GM19043 (cell line): ENCODE results near the gene ACTC1.
"Not testable (repeated sequence)": the region's sequence is repeated elsewhere in the genome, so short reads cannot be mapped to it uniquely, and the experiment has no call there.

ENCODE experiments used
- ATAC-seq: cut with Tn5 transposase; IDR thresholded peaks from one replicate; pipeline ENCODE4 v1.9.1; 2021; ENCODE audit warnings: low read depth; ENCODE audit not compliant: unreplicated experiment

The ACTC1 gene

GRCh38 chr15:34795267-34796081 lies at the start of gene ACTC1:
TSS of gene ACTC1 (minus strand) at chr15:34795549. CDS start at chr15:34794808, 741 bp downstream.
- no peak for ATAC-seq

GRCh38 chr15:34841262-34841725 lies 45.9 kb upstream of the ACTC1 start:
- no peak for ATAC-seq

DNA sequence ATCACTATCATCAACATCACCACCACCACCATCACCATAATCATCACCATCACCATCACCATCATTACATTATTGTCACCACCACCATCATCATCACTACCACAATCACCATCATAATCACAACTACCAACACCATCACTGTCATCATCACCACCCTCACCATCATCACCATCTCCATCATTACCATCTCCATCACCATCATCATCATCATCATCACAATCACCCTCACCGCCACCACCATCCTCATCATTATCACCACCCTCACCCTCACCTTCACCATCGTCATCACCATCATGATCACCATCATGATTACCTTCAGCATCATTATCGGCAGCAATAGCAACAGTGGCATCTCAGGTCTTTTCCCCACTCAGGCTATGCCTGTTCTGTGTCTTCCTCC lies 42.9 kb upstream of the ACTC1 start:
- ATAC-seq: no peak

DNA sequence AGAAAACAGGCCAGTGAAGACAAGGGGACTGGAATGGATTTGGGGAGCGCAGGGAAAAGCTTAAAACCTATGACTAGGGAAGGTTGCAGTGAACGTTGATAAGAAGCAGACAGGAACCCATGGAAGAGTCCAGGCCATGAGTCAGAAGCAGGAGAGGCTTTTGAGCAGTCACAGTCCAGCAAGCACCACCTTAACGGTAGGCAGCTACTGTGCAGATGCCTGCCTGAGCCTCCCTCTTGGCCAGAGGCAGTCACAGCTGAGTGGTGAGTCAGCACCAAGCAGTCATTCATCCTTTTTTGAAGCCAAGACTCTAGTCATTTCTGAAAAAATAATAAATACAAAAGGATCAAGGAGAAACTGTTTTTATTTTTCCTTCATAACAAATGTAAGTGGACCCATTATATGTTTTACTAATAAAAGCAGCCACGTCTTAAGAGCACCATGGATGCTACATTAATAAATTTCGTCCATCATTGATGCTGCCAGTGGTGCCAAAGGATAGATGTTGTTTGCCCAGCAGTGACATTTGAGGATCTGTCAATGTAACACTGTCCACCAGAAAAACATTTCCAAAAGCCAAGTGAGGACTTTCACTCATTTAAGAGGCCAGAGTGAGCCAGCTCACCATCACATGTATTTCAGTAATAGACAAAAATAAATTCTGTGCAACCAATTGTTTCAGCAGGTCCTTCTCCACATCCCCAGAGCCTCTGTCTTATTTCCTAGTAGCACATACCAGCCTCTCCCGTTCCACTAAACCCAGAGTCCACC lies 42.1 kb upstream of the ACTC1 start:
- ATAC-seq: no peak

GRCh38 chr15:34828145-34828911 lies 33.0 kb upstream of the ACTC1 start:
- ATAC-seq: no peak

DNA sequence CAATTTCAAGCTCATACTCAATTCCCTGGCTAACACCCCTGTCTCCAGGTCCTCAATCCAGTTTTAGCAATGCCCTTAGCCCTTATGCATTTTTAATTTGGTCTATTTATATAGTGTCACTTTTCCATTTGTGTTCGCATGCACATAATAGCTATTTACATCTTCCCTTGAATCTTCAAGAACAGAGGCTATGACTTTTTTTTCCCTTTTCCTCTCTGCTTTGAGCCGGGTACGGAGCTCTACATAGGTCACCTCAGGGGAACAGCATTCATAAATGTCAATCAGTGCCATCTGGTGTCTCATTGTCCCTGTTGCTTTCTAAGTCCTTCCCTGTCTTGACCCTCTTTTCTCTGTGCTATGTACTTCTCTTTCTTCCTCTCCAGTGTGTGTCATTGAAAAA lies 26.5 kb upstream of the ACTC1 start:
- ATAC-seq: no peak

- ATAC-seq: no peak
These were observed 24.8 kb upstream of the ACTC1 start for GRCh38 chr15:34820110-34820509.

DNA sequence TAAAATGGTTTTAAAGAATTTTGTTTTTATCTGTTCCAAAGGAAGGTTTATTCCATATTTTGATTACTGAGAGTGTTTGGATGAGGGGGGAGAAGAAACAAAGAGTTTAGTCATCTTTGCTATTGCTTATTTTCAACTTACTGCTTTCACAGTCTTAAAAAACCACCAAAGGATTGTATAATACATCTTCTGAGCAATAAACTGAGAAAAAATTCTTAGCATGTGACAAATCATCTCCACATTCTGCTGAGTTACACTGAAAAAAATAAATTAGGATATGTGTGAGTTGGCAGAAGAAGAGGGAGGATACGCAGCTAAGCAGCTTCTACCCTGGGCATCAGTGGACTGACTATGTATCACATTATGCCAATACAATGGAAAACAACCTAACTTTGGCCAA lies 23.2 kb upstream of the ACTC1 start:
- ATAC-seq: no peak

DNA sequence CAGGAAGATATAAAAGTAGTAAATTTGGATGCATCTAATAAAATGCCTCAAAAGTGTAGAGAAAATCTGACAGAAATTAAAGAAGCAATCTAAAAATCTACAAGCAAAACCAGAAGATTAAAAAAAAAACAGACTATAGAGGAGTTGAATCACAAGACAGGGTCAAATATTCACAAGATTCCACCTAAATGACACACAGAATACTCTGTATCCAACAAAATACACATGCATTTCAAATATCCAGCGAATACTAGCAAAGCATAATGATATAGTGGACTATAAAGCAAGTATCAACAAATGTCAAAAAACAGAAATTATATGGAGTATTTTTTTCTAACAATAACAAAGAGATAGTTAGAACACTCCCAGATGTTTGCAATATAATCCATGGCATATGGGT lies 20.5 kb upstream of the ACTC1 start:
- no peak for ATAC-seq

GRCh38 chr15:34813446-34814190 lies 18.3 kb upstream of the ACTC1 start:
- ATAC-seq: no peak

- not testable (repeated sequence) for ATAC-seq
These were observed 17.6 kb upstream of the ACTC1 start for GRCh38 chr15:34812868-34813365.

DNA sequence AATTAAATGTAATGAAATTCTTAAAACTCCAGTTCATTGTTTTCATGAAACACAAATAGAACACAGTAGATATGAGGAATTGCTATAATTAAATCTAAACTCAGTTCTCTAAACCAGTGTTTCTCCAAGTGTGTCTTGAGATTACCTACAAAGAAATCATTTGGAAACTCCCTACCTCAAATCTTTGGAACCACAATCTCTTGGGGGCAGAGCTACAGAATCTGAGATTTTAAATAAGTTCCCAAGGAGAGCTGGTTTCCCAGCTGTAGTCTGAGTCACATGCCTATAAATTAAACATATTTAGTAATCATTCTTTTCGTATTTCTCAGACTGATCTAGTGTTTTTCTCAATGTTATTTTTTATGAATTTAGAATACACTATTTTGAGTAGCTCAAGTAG lies 17.0 kb upstream of the ACTC1 start:
- no peak for ATAC-seq

DNA sequence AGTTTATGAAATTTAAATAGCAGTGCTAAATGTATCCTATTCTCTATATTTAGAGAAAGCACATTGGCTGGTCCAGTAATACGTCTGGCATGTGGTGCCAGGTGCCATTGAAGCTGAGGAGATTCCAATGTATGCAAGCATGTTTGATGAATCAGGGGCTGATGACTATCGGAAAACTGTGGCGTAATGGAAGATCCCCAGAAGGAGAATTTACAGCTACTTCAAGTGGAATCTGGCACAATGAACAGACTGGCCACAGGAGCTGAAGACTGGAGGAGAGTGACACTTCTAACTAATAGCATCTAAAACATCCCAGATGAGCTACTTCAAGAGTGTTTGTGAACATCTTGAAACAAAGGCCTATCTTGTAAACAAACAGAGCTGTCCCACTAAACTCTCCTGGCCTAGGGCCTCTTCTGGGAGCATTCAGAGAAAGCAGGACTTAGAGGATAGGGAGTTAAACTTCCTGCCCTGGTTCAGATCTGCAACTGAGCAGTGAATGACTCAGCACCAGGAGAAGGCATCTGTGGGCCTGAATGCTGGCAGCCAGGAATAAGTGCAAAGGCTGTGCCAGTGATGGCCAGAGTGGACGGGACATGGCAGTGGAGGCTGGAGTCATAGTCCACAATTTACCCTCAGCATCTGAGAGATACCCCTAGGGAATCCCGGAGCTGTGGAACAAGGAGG lies 15.2 kb upstream of the ACTC1 start:
- ATAC-seq: no peak

- no peak for ATAC-seq
These were observed 13.8 kb upstream of the ACTC1 start for GRCh38 chr15:34809186-34809585.

GRCh38 chr15:34808016-34808415 lies 12.7 kb upstream of the ACTC1 start:
- no peak for ATAC-seq

DNA sequence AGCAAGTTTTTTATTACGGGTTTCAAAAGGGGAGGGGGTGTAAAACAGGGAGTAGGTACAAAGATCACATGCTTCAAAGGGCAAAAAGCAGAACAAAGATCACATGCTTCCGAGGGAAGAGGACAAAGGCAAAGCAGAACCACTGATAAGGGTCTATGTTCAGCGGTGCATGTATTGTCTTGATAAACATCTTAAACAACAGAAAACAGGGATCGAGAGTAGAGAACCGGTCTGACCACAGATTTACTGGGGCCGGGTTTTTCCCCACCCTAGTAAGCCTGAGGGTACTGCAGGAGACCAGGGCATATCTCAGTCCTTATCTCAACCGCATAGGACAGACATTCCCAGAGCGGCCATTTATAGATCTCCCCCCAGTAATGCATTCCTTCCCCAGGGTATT lies 11.9 kb upstream of the ACTC1 start:
- not testable (repeated sequence) for ATAC-seq

GRCh38 chr15:34804776-34805175 lies 9.4 kb upstream of the ACTC1 start:
- ATAC-seq: no peak

DNA sequence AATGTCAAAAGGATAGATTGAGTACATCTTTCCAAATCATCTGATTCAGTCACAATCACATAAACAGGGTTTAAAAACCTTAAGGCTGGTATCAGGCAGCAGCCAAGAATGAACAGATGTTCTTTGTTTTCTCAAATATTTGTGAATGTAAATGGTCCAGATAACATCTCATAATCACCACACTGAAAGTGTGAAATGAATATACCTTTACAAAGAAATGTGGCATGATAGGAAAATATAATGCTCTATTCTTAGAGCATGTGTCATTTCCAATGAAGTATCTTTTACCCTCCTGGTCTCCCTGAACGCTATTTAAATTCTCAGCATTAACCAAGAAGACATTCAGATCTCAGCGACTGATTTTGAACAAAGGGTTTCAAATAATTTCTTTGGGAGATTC lies 8.8 kb upstream of the ACTC1 start:
- ATAC-seq: no peak
